ENCODE data around the gene COL6A3.
"Not testable (repeated sequence)": the region's sequence is repeated elsewhere in the genome, so short reads cannot be mapped to it uniquely, and the experiment has no call there.

COL6A3 gene

DNA sequence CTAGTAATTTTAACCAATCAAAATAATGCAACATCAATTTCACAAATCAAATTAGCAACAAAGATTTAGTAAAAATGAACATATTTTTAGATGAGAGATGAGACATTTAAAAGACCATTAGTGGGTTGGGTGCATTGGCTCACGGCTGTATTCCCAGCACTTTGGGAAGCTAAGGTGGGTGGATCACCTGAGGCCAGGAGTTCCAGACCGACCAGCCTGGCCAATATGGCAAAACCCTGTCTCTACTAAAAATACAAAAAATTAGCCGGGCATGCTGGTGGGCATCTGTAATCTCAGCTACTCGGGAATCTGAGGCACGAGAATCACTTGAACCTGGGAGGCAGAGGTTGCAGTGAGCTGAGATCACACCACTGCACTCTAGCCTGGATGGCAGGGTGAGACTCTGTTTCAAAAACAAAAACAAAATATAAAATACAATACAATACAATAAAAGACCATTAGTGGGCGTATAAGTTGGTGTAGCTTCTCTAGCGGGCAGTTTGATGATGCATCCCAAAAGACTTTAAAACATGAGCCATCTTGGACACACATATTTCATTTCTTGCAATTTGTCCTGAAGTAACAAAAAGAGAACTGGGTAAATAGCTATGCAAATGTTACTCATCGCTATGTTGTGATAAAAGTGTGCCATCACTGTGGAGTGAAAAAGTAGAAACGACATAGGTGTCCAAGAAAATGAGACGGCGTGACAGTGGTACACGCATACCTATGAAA is 101.8 kb downstream of the COL6A3 start:
- no peak for DNase-seq

DNA sequence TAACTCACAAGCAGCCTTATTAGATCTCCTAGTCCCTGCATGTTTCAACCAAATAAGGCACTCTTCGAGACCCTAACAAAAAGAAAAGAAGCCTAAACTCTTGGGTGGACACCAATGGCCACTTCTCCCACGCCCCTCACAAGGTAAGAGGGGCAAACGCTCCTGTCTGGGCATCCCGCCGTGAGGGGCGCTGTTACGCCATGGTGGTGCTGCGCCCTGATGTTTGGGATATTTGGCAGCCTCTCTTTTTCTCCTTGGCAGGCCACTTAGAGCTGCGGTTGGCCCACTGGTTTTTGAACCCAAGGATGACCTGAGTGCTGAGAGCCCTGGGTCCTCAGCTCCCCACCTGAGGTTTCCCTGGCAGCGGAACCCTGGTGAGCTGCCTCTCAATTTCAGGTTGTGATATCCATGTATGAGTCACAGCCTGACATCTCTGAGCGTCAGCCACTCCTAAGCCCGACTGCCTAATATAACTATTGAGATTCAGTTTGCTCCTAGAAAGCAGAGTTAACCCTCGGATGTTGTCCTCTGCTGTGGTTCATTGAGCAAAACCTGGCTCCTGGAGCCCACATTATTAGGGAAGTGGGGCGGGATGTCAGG is 103.3 kb downstream of the COL6A3 start:
- no peak for DNase-seq

DNA sequence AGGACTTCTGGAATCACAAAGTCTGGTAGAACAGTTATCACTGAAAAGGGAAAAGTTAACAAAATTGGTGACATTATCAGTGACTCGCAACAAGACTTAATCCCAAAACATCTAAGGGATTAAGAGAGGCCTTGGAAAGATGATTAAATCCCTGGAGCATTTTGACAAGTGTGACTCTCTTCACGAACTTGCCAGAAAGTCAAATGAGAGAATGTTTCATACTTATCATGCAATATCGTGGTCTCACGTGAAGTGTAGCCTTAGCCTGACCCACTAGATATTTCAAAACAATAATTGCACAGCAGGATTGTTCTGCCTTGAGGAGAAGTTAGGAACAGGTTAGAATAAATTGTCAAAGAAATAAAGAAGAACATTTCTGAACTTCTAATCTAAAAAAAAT is 104.5 kb downstream of the COL6A3 start:
- no peak for DNase-seq

DNA sequence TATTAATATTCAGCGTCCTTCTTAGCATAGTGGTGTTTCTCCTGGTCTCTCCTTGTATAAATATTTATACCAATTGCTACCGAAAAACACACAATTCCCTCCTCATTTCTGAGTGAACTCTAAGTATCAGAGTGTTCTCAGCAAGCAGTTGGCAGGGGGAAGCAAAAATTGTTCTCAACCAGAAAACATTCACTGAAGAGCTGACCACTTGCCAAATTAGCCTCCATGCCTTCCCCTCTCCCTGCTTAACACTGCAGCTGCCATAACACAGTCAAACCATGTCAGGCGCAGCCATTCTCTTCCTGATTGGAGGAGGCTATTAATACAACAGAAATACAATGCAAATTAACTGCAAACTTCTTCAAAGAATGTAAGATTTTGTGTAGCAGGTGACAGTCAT is 105.0 kb downstream of the COL6A3 start:
- DNase-seq = no peak

DNA sequence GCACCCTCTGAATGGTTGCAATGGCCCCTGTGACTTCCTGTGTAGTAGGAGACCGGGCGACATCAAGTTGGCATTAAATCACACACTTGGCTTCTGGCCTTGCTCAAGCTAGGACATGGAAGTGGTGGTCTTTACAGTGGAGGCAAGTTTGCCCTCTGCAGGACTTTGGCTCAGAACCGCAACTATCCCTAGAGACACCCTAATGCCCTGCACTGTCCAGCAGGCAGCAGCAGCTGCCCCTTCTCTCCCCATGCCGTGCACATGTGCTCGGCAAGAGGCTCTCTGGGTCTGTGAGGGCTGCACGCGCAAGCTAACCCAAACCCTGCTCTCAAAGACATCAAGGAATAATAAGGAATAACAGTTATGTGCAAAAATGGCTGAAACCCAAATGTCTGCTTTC is 106.5 kb downstream of the COL6A3 start:
- no peak for DNase-seq

DNA sequence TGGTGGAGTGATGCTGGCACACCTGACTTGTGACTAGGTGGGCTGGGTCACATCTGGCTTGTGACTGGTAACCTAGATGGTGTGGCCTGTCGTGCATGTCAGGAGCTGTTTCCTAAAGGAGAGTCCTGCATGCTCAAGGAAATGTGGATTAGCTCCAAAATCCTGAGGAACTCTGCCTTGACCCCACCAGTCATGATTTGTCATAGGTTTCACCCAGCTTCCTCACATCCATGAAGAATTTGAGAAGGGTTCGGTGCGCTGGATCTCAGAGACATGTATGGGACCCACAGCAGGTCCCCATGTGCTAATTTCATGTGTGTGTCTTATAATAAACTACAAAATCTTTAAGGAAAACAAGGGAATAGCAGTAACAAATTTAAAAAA is 107.2 kb downstream of the COL6A3 start:
- no peak for DNase-seq

DNA sequence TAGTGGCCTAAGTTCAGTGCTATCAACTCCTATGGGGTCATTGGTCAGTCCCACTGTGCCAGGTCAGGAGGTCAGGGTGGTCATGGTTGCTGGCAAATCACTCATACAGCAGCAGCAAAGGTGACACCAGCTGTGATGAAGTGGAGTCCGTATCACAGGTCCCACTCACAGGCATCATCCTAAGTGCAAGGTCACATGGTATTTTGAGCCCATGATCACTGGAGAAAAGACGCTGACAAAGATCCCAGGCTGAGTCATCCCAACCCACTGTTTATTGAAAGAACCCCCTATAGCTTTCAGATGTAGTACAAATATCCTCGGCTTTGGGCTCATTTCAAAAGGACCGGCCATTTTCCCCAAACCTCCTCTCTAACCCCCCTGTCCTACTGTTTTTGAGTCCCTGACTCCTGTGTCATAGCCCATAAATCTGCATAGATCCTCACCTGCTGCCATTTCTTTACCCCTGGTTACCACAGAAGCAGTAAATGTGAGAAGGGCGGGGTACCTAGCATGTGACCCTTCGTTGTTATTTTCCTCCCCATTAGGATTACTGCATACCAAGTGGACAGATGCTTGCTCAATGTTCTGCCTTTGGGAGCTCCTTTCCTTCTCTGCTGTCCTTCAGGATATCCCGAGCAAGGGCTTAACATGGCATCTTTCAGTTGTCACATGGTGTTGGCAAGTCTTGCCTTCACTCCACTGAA is 107.7 kb downstream of the COL6A3 start:
- DNase-seq = no peak

DNA sequence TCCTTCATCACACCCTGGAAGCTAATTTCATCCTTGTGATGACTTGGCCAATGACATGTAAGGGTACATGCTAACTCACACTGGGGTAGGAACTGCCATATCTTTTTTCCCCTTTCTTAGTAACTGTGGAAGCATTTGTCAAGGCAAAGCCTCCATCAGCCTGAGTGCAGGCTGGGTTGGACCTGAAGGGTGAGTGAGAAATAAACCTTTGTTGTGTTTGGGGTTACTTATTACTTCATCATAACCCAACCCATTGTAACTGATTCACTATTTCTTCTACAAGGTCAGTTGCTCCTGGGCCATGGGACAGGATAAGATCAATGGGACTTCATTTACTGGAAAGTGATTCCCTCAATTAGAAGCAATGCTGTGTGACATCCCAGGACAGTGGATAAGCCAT is 108.4 kb downstream of the COL6A3 start:
- no peak for DNase-seq

DNA sequence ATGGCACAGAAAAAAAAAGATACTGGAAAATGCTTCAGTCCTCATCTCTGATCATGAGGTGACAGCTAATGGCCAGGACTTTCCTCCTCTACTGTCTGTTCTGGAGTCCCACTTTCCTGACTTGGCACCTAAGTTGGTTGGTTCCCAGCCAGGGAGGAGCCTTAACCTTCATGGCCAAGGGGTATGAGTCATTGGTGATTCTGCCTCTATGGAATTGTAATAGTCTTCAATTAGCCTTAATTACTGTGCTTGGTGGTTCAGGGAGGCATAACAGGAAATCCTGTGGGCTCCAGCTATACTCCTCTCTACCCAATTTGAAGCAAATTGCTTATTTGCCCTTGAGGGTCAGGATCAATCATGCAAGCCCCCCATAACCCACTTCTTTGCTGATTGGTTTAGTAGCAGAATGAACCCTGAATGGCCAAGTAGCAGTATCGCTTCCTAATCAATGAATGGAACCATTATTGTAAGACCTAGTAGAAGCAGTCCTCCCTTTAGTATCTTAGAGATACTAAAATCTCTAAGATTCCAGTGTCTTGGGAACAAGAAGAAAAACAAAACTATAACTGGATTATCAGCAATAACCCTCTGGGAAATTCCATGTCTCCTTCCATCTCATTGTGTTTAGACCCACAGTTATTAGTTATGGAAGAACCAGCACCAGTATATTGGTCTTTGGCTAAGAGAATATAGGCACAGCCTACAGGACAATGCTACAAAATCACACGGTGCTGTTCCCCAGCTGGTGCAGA is 109.0 kb downstream of the COL6A3 start:
- no peak for DNase-seq

DNA sequence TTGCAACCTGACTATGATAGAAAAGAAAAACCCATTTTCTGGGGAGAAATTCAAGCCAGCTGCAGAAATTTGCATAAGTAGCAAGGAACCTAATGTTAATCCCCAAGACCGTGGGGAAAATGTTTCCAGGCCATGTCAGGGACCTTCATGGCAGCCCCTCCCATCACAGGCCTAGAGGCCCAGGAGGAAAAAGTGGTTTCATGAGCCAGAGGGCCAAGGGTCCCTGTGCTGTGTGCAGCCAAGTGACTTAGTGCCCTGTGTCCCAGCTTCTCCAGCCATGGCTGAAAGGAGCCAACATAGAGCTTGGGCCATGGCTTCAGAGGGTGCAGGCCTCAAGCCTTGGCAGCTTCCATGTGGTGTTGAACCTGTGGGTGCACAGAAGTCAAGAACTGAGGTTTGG is 110.7 kb downstream of the COL6A3 start:
- DNase-seq = not testable (repeated sequence)

DNA sequence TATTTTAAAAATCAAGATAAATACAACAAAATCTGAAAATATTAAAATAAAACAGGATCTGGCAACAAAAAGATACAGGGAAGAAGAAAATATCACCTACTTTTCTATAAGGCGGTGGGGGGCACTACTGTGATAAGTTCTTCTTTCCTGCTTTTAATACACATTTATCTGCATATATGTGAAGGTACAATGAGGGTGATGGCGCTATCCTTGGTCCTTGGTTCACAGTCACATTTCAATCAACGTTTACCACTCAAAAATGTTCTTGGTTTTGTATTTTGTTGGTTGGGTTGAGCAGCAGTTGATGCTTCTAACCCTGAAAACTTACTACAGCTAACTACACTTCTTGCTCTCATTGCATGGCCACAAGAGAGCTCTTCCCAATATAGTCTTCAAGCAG is 112.4 kb downstream of the COL6A3 start:
- DNase-seq = no peak

DNA sequence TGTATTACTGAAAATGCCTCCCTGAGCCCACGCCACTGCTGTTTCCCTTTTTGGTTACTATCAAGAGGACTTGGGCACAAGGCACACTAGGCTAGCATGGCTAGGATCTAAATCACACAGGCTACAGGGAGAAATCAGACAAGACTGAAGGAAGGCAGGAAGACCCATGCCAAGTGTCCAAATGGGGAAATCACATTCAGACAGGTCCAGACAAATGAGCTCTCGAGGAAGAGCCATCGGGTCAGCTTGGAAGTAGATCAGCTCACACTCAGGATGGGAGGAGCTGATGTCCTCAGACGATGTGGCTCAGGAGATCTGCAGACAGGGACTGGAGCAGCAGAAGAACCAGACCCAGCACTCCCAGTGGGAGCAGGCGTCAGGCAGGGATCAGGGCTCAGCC is 113.2 kb downstream of the COL6A3 start:
- DNase-seq = no peak

DNA sequence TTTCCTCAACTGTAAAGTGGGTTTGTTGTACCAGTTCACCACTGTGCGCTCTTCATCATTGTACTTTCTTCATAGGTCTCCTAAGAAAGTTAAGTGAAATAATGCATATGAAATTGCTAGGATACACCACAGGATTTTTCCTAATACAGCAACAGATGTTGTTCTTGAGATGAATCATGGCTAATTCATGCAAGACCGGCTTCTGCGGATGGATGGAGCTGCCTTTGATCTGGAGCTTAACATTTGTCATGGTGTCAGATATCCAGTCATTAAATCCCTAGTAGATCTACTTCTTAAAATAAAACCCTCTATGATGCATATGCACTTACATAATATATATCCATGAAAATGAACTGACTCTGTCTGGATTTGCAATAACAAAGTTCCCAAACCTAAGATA is 114.1 kb downstream of the COL6A3 start:
- DNase-seq = no peak

DNA sequence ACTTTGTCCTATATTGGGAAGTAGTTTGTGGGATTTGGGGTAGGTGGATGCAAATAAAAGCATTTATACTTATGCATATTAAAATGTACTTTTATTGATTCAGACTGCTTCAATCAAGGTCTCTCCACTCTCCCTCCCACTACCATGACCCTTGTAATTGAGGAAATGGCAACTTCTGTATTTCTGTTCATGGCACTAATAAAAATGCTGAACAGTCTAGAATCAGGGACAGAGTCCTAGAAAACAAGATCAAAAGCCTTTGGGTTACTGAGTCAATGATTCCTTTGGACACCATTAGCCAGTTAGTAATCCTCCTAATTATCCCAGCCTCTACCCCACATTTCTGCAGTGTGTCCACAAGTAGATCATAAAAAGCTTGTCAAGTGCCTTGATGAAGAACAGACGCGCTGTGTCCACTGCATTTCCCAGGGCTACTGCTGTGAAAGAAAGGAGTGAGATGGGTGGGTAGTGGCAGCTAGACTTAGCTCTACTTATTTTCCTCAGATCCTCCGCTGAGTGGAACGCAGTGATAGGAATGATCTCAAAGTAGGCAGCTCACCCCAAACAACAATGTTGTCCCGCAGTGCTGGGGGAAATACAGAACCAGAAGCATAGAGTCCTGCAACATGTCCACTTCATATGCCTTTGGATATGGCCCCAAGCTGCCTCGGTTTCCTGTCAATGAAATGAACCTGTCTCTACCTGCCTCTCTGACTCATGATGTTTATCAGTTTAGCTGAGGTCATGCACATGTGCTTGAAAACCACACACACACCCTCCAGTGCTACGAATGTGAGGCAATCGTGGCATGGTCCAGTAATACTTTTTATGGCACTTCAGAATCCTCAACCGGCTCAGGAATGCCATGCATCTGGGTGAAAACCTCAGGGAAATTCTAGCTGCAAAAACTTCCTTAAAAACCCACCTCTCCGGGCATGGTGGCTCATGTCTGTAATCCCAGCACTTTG is 115.5 kb downstream of the COL6A3 start:
- DNase-seq = no peak

DNA sequence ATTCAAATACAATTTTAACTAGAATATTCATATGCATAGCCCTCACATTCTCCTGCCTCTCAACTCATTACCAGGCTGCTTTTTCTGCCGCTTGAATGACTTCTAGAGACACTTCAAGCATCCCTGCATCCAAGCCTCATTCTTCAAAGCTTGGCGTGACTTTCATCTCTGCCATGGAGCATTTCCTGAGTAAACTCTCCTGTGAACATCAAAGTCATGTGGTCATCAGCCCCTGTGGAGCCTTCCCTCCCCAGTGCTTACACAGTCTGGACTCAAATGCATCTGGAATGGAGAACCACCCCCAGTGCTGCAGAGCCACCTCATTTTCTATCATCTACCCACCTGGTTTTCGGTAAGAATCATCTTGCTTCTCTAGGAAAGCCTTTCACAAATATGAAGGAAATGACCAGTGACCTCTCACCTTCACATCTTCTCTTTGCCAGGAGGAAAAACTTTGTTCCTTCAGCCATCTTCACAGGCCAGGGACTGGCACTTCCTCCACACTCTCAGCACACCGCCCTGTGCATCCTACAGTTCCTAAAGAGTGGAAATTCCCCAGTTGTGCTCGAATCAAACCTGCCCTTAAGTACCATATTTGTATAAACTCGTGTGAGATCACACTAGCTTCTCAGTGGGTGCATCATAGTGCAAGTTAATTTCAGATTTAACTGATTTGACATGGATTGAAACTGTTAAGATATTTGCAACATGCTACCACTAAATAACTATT is 116.4 kb downstream of the COL6A3 start:
- no peak for DNase-seq

DNA sequence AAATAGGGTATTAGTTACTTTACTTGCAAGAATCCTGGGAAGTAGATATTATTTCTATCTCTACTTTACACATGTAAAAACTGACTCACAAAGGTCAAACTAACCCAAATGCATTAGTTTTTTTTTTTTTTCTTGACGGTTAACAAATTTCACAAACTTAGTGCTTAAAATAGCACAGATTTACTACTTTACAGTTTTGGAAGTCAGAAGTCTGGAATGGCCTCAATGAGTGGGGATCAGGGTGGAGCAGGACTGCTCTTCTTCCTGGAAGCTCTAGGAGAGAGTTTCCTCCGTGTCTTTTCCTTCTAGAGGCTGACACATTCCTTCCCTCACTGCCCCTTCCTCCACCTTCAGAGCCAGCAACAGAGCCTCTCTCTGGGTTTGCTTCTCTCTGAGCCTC is 117.2 kb downstream of the COL6A3 start:
- no peak for DNase-seq

DNA sequence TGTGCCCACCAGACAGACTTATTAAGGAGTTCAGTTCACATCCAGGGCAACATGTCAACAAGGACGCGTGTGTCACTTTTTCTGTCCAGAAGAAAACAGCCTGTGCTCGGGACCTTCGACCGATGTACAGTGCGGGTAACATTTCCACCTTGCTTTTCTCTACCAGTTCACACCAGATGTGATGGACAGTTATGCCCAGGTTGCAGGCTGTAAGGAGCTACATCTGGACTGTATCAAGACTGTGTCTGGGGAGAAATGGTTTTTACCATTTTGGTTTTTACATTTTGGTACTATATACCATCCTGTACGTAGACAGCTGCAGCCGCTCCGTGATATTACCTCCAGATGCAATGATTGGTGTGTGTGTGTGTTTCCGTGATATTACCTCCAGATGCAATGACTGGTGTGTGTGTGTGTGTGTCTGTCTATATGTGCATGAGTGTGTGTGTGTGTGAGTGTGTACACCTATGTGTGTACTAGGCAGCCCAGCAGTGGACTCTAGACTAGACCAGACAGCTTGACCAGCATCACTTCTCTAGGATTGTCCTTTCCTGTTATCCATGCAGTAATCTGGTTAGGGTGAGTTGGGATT is 118.0 kb downstream of the COL6A3 start:
- DNase-seq = no peak

DNA sequence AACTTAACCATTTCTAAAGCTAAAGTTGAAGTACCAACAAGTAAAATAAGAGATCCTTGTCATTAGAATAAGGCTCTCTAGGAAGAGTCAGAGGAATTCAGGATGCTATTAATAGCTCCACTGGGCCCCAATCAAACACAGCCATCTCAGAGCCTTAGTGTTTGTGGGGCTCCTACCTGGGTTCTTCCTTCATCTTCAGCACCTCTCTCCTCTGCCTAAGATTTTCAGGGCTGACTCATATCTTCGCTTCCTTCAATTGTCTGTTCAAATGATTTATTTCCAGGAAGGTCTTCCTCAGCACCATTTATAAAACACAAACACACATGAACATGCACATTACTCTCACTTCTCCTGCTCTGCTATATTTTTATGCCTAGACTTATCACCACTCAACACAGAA is 119.5 kb downstream of the COL6A3 start:
- DNase-seq = no peak

DNA sequence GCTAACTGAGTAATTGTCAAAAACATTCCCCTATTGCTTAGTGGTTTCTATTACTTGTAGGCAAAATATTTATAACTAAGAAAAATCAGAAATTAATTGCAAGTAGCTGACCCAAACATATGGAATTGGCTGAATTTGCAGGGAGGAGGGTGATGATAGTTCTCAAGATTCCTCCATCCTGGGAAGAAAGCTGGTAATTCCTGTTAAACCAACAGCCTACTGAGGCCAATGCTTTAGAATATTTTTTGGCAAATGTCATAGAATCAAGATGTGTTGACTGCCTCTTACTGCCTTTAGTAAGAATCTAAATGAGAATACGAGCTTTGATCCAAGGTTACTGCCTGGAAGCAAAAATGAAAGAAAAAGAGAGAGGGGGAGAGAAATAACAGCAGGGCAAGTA is 120.0 kb downstream of the COL6A3 start:
- no peak for DNase-seq

DNA sequence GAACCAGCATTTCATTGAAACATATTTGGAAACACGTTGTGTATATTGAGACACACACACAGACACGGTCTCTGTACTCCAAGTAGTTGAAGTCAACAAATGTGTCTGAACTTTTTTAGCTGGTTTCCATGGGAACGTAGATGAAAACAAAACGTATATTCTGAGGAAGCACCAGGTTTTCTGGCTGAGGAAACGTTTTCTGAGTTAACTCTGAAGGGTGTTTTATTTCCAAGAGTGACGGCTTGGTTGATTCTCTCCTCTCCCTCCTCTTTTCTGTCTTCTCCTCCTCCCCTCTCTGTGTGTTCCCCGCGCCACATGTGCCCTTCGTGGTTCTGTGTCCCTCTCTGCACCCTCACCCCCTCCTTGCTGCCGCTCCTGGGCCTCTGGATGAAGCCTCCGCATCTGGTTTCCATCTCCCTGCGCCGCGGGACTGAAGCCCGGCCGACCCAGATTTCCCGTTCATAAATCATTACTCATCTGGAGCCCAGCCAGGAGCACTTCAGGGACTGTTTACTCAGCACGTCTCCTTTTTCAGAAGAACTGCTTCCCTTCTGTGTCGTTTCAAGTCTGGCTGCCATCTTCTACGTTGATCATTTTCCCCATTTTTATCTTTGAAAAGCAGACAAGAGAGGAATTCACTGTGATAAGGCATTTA is 122.7 kb downstream of the COL6A3 start:
- DNase-seq = peak; percentile 71

DNA sequence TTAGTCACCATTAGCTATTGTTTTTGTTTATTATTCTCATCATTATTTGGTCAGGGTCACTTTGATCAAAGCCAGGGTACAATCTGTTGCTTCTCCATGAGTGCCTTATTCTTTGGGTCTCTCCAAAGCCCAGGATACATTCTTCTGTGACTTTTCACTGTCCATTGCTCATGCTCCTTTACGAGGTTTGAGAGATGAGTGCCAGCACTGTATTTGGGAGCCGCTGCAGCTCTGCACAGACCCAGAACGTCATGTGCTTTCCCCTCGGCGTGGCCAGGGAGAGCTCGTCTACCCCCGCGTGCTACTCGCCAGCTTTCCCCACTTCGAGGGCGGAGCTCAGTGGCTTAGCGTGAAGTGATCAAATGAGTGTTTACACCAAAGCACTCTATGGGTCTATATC is 123.7 kb downstream of the COL6A3 start:
- DNase-seq = no peak

All from NCI-H774 (cell line).